LNCAP (cell line): ENCODE measurements around the gene CD300H.

Source experiments
- CTCF ChIP-seq: fragments of 450-650 bp; IDR thresholded peaks from 2 replicates; pipeline ENCODE4 v1.5.1; 2017; ENCODE audit warnings: mild to moderate bottlenecking

The CD300H gene

GRCh38 chr17:74523308-74523707 is 44.0 kb downstream of the CD300H start:
- TF ChIP-seq CTCF: no peak

- TF ChIP-seq CTCF: no peak
Measured at GRCh38 chr17:74522381-74523105, 44.8 kb downstream of the CD300H start.

GRCh38 chr17:74521701-74522201 is 45.6 kb downstream of the CD300H start:
- TF ChIP-seq CTCF: no peak

GRCh38 chr17:74520790-74521480 is 46.4 kb downstream of the CD300H start:
- TF ChIP-seq CTCF: no peak

GRCh38 chr17:74520016-74520434 is 47.3 kb downstream of the CD300H start:
- no peak for TF ChIP-seq CTCF

- TF ChIP-seq CTCF: no peak
Measured at GRCh38 chr17:74516561-74517328, 50.6 kb downstream of the CD300H start.

GRCh38 chr17:74515941-74516340 is 51.4 kb downstream of the CD300H start:
- no peak for TF ChIP-seq CTCF
